ENCODE data around the gene KRT31. TPM values are rescaled to one million over a fixed set of nuclear protein-coding genes. Genes with fewer than 3 reads are reported as not detected.

Gene KRT31
- total RNA-seq, 2 donors from 2014 or later = not detected

DNA sequence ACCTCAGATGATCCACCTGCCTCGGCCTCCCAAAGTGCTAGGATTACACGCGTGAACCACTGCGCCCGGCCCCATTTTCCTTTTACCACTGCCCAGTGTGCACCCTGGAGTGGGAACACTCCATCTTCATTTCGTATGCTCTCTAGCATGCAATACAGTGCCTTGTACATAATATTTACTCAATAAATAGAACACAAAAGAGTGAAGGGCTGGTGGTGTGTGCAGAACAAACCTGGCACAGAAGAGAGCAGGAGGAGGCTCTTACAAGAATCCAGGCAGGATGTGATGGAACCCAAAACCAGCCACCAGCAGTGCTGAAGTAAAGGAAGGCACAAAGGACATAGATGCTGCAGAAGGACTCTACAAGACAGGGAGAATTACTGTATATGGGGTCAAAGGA lies 19.7 kb upstream of the KRT31 start:
- H3K9me3 Mint-ChIP-seq = no peaks in the 10 kb centered on the region
- H3K4me3 Mint-ChIP-seq = no peak overlapping the region
- peaks cover 5% of the 10 kb centered on the region for H3K27me3 Mint-ChIP-seq (ENCODE audit: insufficient read depth)
- H3K4me1 Mint-ChIP-seq = peaks cover 5% of the 10 kb centered on the region
- Histone ChIP-seq H3K36me3 (ENCODE audit: control insufficient read depth, insufficient read depth, low read length) (no peaks in the 10 kb centered on the region), H3K4me1 (ENCODE audit: control insufficient read depth, insufficient read depth, low read length) (no peaks in the 10 kb centered on the region), H3K27me3 (ENCODE audit: control insufficient read depth, insufficient read depth, low read length, poor library complexity, severe bottlenecking) (peaks cover 8% of the 10 kb centered on the region), H3K4me3 (ENCODE audit: low read length) (no peak overlapping the region), H3K9me3 (ENCODE audit: control insufficient read depth, low read length) (no peaks in the 10 kb centered on the region), H3K9ac (ENCODE audit: extremely low read depth, low read length, poor library complexity, severe bottlenecking) (no peak overlapping the region), H3K27ac (ENCODE audit: low read depth, low read length) (no peak overlapping the region)
- WGBS, 2 experiments (ENCODE audit: insufficient coverage in 1 of 2, insufficient read length in 1 of 2) = 73 to 97% methylated on average over 4 to 6 of the region's 6 CpGs
- no peak overlapping the region for H3K27ac Mint-ChIP-seq
- H3K36me3 Mint-ChIP-seq (ENCODE audit: low read depth) = no peaks in the 10 kb centered on the region
- TF ChIP-seq, protein P1, sequence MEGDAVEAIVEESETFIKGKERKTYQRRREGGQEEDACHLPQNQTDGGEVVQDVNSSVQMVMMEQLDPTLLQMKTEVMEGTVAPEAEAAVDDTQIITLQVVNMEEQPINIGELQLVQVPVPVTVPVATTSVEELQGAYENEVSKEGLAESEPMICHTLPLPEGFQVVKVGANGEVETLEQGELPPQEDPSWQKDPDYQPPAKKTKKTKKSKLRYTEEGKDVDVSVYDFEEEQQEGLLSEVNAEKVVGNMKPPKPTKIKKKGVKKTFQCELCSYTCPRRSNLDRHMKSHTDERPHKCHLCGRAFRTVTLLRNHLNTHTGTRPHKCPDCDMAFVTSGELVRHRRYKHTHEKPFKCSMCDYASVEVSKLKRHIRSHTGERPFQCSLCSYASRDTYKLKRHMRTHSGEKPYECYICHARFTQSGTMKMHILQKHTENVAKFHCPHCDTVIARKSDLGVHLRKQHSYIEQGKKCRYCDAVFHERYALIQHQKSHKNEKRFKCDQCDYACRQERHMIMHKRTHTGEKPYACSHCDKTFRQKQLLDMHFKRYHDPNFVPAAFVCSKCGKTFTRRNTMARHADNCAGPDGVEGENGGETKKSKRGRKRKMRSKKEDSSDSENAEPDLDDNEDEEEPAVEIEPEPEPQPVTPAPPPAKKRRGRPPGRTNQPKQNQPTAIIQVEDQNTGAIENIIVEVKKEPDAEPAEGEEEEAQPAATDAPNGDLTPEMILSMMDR (conservative IDR thresholded peaks at IDR 0.05) = no peak
- DNase-seq = no peak

DNA sequence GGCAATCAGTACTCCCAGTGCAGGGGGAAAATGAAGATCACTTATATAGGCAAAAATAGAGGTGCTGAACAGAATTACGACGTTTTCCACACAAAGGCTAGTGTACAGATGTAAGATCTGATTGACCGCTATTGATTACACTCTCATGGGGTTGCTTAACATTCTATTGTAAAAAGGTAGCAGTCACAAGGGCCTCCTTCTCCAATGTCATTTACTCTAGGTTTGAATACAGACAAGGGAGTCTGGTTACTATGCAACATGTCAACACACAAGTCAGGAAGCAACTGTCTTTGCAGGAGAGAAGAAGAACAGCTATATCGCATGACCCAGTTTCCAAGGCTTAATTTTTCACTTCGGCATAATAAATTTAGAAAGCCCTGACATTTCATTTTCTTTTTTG lies 19.1 kb upstream of the KRT31 start:
- Histone ChIP-seq H3K36me3 (ENCODE audit: control insufficient read depth, insufficient read depth, low read length) (no peaks in the 10 kb centered on the region), H3K4me1 (ENCODE audit: control insufficient read depth, insufficient read depth, low read length) (no peaks in the 10 kb centered on the region), H3K9ac (ENCODE audit: extremely low read depth, low read length, poor library complexity, severe bottlenecking) (no peak overlapping the region), H3K4me3 (ENCODE audit: low read length) (no peak overlapping the region), H3K9me3 (ENCODE audit: control insufficient read depth, low read length) (no peaks in the 10 kb centered on the region), H3K27me3 (ENCODE audit: control insufficient read depth, insufficient read depth, low read length, poor library complexity, severe bottlenecking) (peaks cover 8% of the 10 kb centered on the region), H3K27ac (ENCODE audit: low read depth, low read length) (no peak overlapping the region)
- Mint-ChIP-seq H3K9me3 (no peaks in the 10 kb centered on the region), H3K4me1 (peaks cover 5% of the 10 kb centered on the region), H3K27ac (no peak overlapping the region), H3K27me3 (ENCODE audit: insufficient read depth) (peaks cover 5% of the 10 kb centered on the region), H3K36me3 (ENCODE audit: low read depth) (no peaks in the 10 kb centered on the region), H3K4me3 (no peak overlapping the region)
- DNase-seq = no peak
- WGBS, 2 experiments (ENCODE audit: insufficient coverage in 1 of 2, insufficient read length in 1 of 2) = 89 to 96% methylated on average over 4 to 5 of the region's 5 CpGs
- TF ChIP-seq, protein P1 (conservative IDR thresholded peaks at IDR 0.05) = no peak

DNA sequence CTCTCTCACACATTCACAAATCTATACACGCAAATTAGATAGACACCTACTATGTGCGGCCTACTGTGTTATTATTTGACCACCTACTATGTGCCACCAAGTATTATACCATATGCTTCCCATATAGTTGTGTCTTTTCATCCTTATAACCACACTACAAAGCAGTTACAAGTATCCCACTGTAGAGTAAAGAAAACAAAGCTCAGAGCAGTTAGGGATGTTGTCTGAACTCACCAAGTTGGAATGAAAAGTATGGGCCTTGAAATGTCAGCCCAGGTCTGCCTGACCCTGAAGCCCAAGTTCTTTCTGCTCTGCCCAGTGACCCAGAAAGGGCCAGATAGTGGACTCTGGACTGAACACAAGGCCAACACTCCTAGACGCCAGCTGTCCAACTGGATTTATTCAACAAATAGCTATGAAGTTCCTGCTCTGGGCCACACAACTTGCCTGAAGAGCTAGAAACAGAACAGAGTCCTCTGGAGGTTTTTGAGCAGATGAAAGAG lies 18.5 kb upstream of the KRT31 start:
- Histone ChIP-seq H3K9me3 (ENCODE audit: control insufficient read depth, low read length) (no peaks in the 10 kb centered on the region), H3K36me3 (ENCODE audit: control insufficient read depth, insufficient read depth, low read length) (no peaks in the 10 kb centered on the region), H3K4me1 (ENCODE audit: control insufficient read depth, insufficient read depth, low read length) (no peaks in the 10 kb centered on the region), H3K9ac (ENCODE audit: extremely low read depth, low read length, poor library complexity, severe bottlenecking) (no peak overlapping the region), H3K27ac (ENCODE audit: low read depth, low read length) (no peak overlapping the region), H3K4me3 (ENCODE audit: low read length) (no peak overlapping the region), H3K27me3 (ENCODE audit: control insufficient read depth, insufficient read depth, low read length, poor library complexity, severe bottlenecking) (peaks cover 8% of the 10 kb centered on the region)
- WGBS, 2 experiments (ENCODE audit: insufficient coverage in 1 of 2, insufficient read length in 1 of 2) = 91 to 95% methylated on average over 3 of the region's 3 CpGs
- no peak overlapping the region for H3K4me3 Mint-ChIP-seq
- no peak overlapping the region for H3K27ac Mint-ChIP-seq
- no peaks in the 10 kb centered on the region for H3K9me3 Mint-ChIP-seq
- TF ChIP-seq, protein P1 (conservative IDR thresholded peaks at IDR 0.05) = no peak
- no peak for DNase-seq
- peaks cover 5% of the 10 kb centered on the region for H3K4me1 Mint-ChIP-seq
- H3K36me3 Mint-ChIP-seq (ENCODE audit: low read depth) = no peaks in the 10 kb centered on the region
- peaks cover 4% of the 10 kb centered on the region for H3K27me3 Mint-ChIP-seq (ENCODE audit: insufficient read depth)

All from endodermal cell (in vitro differentiated cells).